Mucosa of descending colon (tissue), 3 donors: ENCODE data around the gene TMEM42. TPM values are rescaled to one million over a fixed set of nuclear protein-coding genes. Genes with fewer than 3 reads are reported as not detected.

ENCODE experiments used
- ATAC-seq: fragments of 200-7000 bp; cut with Tn5 transposase; one replicate; pipeline ENCODE4 v1.9.1; 2020; ENCODE audit warnings: mild to moderate bottlenecking, moderate library complexity
- DNase-seq, 3 donors: peaks; one replicate each; pipeline ENCODE4 v3.0.0-alpha.2; 2020
- H3K36me3 ChIP-seq: fragments of 200-600 bp; one replicate; pipeline ENCODE4 v1.8.0; 2021; ENCODE audit warnings: low read depth, mild to moderate bottlenecking
- H3K4me1 ChIP-seq: fragments of 200-600 bp; one replicate; pipeline ENCODE4 v1.8.0; 2021; ENCODE audit warnings: low read depth, mild to moderate bottlenecking
- H3K4me3 ChIP-seq: fragments of 200-600 bp; one replicate; pipeline ENCODE4 v1.8.0; 2021; ENCODE audit warnings: mild to moderate bottlenecking
- H3K9me3 ChIP-seq: fragments of 200-600 bp; one replicate; pipeline ENCODE4 v1.8.0; 2021; ENCODE audit warnings: mild to moderate bottlenecking
- CTCF ChIP-seq: fragments of 200-600 bp; IDR thresholded peaks from one replicate; pipeline ENCODE4 v1.8.0; 2022; ENCODE audit warnings: antibody characterized with exemption, mild to moderate bottlenecking
- intact Hi-C, 2 donors: fragments of 100-400 bp; cut with DNase I in 1 of 2; cut with micrococcal nuclease in 1 of 2; formaldehyde crosslinking; loops; one replicate each; pipeline versions ENCODE4 v1.11.0 to v1.11.1; 2022; cut with DNase I, micrococcal nuclease
- total RNA-seq, 3 donors: library from RNA; stranded (reverse); fragmentation: NEBNext Ultra II Directional in 2 of 3; extraction: Animal tissue kit (Norgen Biotek cat#: 25700) in 2 of 3; gene quantifications; one replicate each; pipeline versions ENCODE4 v1.2.1 to v1.2.4, GENCODE V29; 2021 to 2023
- donor health status: DM: no; HTN: no; CAD: no; lungs with moderate emphysema.
- donor health status: DM: no; HTN: no; CAD: no.
- donor health status: DM: no; HTN: yes; CAD: no.

TMEM42 gene
- total RNA-seq, 3 donors from 2014 or later = 7.8 to 11.2 (median 10.0) TPM

GRCh38 chr3:44880284-44880683, 18.6 kb downstream of the TMEM42 start:
- TF ChIP-seq CTCF = no peak
- no peaks in the 10 kb centered on the region for H3K9me3 ChIP-seq
- no peak for ATAC-seq
- no peaks in the 10 kb centered on the region for H3K36me3 ChIP-seq
- H3K4me3 ChIP-seq = no peak overlapping the region
- no peak for DNase-seq
- no peaks in the 10 kb centered on the region for H3K4me1 ChIP-seq
- intact Hi-C loops = no loop called here

- DNase-seq (no peak), ATAC-seq (no peak)
- Histone ChIP-seq H3K9me3 (no peaks in the 10 kb centered on the region), H3K36me3 (no peaks in the 10 kb centered on the region), H3K4me3 (no peak overlapping the region), H3K4me1 (no peaks in the 10 kb centered on the region)
- TF ChIP-seq CTCF = no peak
- intact Hi-C loops = no loop called here
These were observed 21.7 kb downstream of the TMEM42 start for GRCh38 chr3:44883213-44883955.

- no peak for DNase-seq
- H3K36me3 ChIP-seq = no peaks in the 10 kb centered on the region
- no peaks in the 10 kb centered on the region for H3K9me3 ChIP-seq
- H3K4me1 ChIP-seq = no peaks in the 10 kb centered on the region
- H3K4me3 ChIP-seq = no peak overlapping the region
- intact Hi-C loops = no loop called here
- ATAC-seq = peak; percentile 33
- no peak for TF ChIP-seq CTCF
These were observed 22.3 kb downstream of the TMEM42 start for GRCh38 chr3:44883999-44884431.

- ATAC-seq = no peak
- Histone ChIP-seq H3K4me3 (no peak overlapping the region), H3K36me3 (no peaks in the 10 kb centered on the region), H3K9me3 (no peaks in the 10 kb centered on the region), H3K4me1 (no peaks in the 10 kb centered on the region)
- intact Hi-C loops = no loop called here
- no peak for DNase-seq
- TF ChIP-seq CTCF = no peak
These were observed 23.9 kb downstream of the TMEM42 start for GRCh38 chr3:44885618-44886017.

GRCh38 chr3:44886561-44886960, 24.8 kb downstream of the TMEM42 start:
- no peaks in the 10 kb centered on the region for H3K9me3 ChIP-seq
- intact Hi-C loops = no loop called here
- DNase-seq (no peak), ATAC-seq (no peak)
- no peaks in the 10 kb centered on the region for H3K36me3 ChIP-seq
- no peak overlapping the region for H3K4me3 ChIP-seq
- TF ChIP-seq CTCF = no peak
- H3K4me1 ChIP-seq = no peaks in the 10 kb centered on the region

GRCh38 chr3:44887101-44887500, 25.4 kb downstream of the TMEM42 start:
- Histone ChIP-seq H3K4me1 (no peaks in the 10 kb centered on the region), H3K4me3 (no peak overlapping the region), H3K9me3 (no peaks in the 10 kb centered on the region), H3K36me3 (no peaks in the 10 kb centered on the region)
- ATAC-seq (no peak), DNase-seq (no peak)
- no peak for TF ChIP-seq CTCF
- intact Hi-C loops = no loop called here
